NCI-H2107 treated with DMSO at 0.1 percent for 48 hours (cell line): ENCODE data around the gene YWHAQ.
"Not testable (repeated sequence)": the region's sequence is repeated elsewhere in the genome, so short reads cannot be mapped to it uniquely, and the experiment has no call there.

Experiments
- DNase-seq: peaks from one replicate; lab custom pipeline; 2025; ENCODE audit not compliant: unreplicated experiment; lab: John Stamatoyannopoulos, UW

Gene YWHAQ

GRCh38 chr2:9631878-9632700 lies 1.3 kb upstream of the YWHAQ start:
- DNase-seq, result no peak

- no peak for DNase-seq
These were observed 689 bp upstream of the YWHAQ start for GRCh38 chr2:9631553-9631819.

- peak; percentile 47 for DNase-seq
These were observed 571 bp downstream of the YWHAQ start for GRCh38 chr2:9630117-9630735.

GRCh38 chr2:9629222-9630116 lies 1.3 kb downstream of the YWHAQ start:
- no peak for DNase-seq

GRCh38 chr2:9627310-9627709 lies 3.5 kb downstream of the YWHAQ start:
- no peak for DNase-seq

- no peak for DNase-seq
These were observed 7.6 kb downstream of the YWHAQ start for GRCh38 chr2:9623151-9623550.

- DNase-seq, result not testable (repeated sequence)
These were observed 9.1 kb downstream of the YWHAQ start for GRCh38 chr2:9621655-9622054.

GRCh38 chr2:9618410-9618809 lies 12.4 kb downstream of the YWHAQ start:
- no peak for DNase-seq

- DNase-seq, result no peak
These were observed 13.0 kb downstream of the YWHAQ start for GRCh38 chr2:9617749-9618148.

- DNase-seq, result no peak
These were observed 13.5 kb downstream of the YWHAQ start for GRCh38 chr2:9617296-9617695.

GRCh38 chr2:9614562-9614961 lies 16.2 kb downstream of the YWHAQ start:
- DNase-seq, result no peak

- no peak for DNase-seq
These were observed 17.5 kb downstream of the YWHAQ start for GRCh38 chr2:9613291-9613690.

GRCh38 chr2:9611549-9611912 lies 19.3 kb downstream of the YWHAQ start:
- DNase-seq, result not testable (repeated sequence)

GRCh38 chr2:9610781-9611548 lies 19.8 kb downstream of the YWHAQ start:
- no peak for DNase-seq

GRCh38 chr2:9608491-9608890 lies 22.3 kb downstream of the YWHAQ start:
- DNase-seq, result not testable (repeated sequence)

- DNase-seq, result no peak
These were observed 28.4 kb downstream of the YWHAQ start for GRCh38 chr2:9602412-9602811.

GRCh38 chr2:9601397-9601796 lies 29.4 kb downstream of the YWHAQ start:
- no peak for DNase-seq

- no peak for DNase-seq
These were observed 31.4 kb downstream of the YWHAQ start for GRCh38 chr2:9599430-9599829.

- DNase-seq, result no peak
These were observed 34.0 kb downstream of the YWHAQ start for GRCh38 chr2:9596621-9597311.

GRCh38 chr2:9595746-9596145 lies 35.1 kb downstream of the YWHAQ start:
- DNase-seq, result no peak

GRCh38 chr2:9595256-9595655 lies 35.5 kb downstream of the YWHAQ start:
- not testable (repeated sequence) for DNase-seq
